ENCODE measurements around the gene TAF4.

DNA sequence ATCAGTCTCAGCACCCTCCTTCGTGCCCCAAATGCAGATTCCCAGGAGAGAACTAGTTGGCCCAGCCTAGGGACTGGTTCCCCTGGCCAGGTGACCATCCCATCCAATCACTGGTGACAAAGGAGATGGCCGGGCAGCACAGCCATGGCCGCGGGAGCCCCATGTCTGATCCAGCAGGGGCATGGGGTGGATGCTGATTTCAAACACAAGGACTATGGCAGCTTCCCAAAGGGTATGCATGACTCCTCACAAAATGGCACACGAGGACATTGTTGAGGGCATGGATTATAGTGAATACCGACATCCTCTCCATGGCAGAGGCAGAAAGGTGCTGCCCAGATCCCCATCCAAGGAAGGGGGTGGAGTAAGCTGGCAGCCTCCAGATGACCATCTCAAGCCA, 46.7 kb upstream of the TAF4 start:
- TF ChIP-seq POLR2AphosphoS5 (IDR thresholded peaks at IDR 0.05) = no peak
- TF ChIP-seq, protein P1, sequence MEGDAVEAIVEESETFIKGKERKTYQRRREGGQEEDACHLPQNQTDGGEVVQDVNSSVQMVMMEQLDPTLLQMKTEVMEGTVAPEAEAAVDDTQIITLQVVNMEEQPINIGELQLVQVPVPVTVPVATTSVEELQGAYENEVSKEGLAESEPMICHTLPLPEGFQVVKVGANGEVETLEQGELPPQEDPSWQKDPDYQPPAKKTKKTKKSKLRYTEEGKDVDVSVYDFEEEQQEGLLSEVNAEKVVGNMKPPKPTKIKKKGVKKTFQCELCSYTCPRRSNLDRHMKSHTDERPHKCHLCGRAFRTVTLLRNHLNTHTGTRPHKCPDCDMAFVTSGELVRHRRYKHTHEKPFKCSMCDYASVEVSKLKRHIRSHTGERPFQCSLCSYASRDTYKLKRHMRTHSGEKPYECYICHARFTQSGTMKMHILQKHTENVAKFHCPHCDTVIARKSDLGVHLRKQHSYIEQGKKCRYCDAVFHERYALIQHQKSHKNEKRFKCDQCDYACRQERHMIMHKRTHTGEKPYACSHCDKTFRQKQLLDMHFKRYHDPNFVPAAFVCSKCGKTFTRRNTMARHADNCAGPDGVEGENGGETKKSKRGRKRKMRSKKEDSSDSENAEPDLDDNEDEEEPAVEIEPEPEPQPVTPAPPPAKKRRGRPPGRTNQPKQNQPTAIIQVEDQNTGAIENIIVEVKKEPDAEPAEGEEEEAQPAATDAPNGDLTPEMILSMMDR (IDR thresholded peaks at IDR 0.05) = no peak
